Heart right ventricle (tissue), 16 donors: Measurements from ENCODE around the gene MSLN. TPM values are rescaled to one million over a fixed set of nuclear protein-coding genes. Genes with fewer than 3 reads are reported as not detected.

Experiments used
- ATAC-seq, 8 donors: fragments of 200-7000 bp; cut with Tn5 transposase; one replicate each; pipeline ENCODE4 v1.9.1; 2020; ENCODE audit warnings: mild to moderate bottlenecking in 8 of 8, moderate library complexity in 8 of 8, moderate number of reproducible peaks in 1 of 8
- DNase-seq, 2 donors: peaks; one replicate each; pipeline ENCODE4 v3.0.0-alpha.2; 2020
- H3K27ac ChIP-seq, 10 donors: fragments of 200-600 bp; sonication (generic) in 2 of 10; one replicate each; pipeline versions ENCODE4 v1.5.0 to v1.8.0; 2020 to 2022; ENCODE audit warnings: mild to moderate bottlenecking in 3 of 10
- H3K27me3 ChIP-seq, 7 donors: fragments of 200-600 bp; one replicate each; pipeline ENCODE4 v1.8.0; 2021 to 2022; ENCODE audit warnings: mild to moderate bottlenecking in 2 of 7
- H3K36me3 ChIP-seq, 9 donors: fragments of 200-600 bp; sonication (generic) in 1 of 9; one replicate each; pipeline versions ENCODE4 v1.5.0 to v1.8.0; 2020 to 2022; ENCODE audit warnings: mild to moderate bottlenecking in 2 of 9
- H3K4me1 ChIP-seq, 9 donors: fragments of 200-600 bp; sonication (generic) in 1 of 9; one replicate each; pipeline versions ENCODE4 v1.5.0 to v1.8.0; 2020 to 2022; ENCODE audit warnings: mild to moderate bottlenecking in 4 of 9
- H3K4me3 ChIP-seq, 10 donors: fragments of 200-600 bp; sonication (generic) in 2 of 10; one replicate each; pipeline versions ENCODE4 v1.5.0 to v1.8.0; 2020 to 2022; ENCODE audit warnings: mild to moderate bottlenecking in 7 of 10, moderate library complexity in 2 of 10
- H3K9me3 ChIP-seq, 11 donors: fragments of 200-600 bp in 10 of 11; sonication (generic) in 2 of 11; one replicate each; pipeline versions ENCODE4 v1.5.0 to v1.8.0; 2013 to 2022; ENCODE audit warnings: mild to moderate bottlenecking in 2 of 11, control low read depth in 1 of 11, moderate library complexity in 1 of 11
- WGBS, 2 donors: extraction: QIAGEN DNeasy Blood & Tissue Kit; methylation state at CpG; one replicate each; pipeline ENCODE4 v1.1.7; 2013; ENCODE audit warnings: inconsistent platforms in 1 of 2; 5-methylcytosine and 5-hydroxymethylcytosine counted together
- intact Hi-C, 10 donors: fragments of 100-400 bp; cut with DNase I; formaldehyde crosslinking; loops; one replicate each; pipeline versions ENCODE4 v1.11.1 to v1.14.2; 2022
- polyA plus RNA-seq, 2 donors: library from polyadenylated mRNA; stranded (reverse); fragments of 200-250 nt; gene quantifications; one replicate each; pipeline ENCODE4 v1.2.3, GENCODE V29; 2013
- total RNA-seq, 10 donors: library from RNA; stranded (reverse); fragmentation: NEBNext Ultra II Directional in 3 of 10; extraction: Animal tissue kit (Norgen Biotek cat#: 25700) in 3 of 10; gene quantifications; one replicate each; pipeline versions ENCODE4 v1.2.1 to v1.2.4, GENCODE V29; 2021 to 2023
- TF ChIP-seq, protein P1 (sequence below), 9 donors: fragments of 200-600 bp; sonication (generic) in 2 of 9; IDR thresholded peaks; one replicate each; pipeline versions ENCODE4 v1.5.0 to v1.8.0; 2021 to 2022; ENCODE audit warnings: antibody characterized with exemption in 9 of 9, mild to moderate bottlenecking in 5 of 9, moderate library complexity in 1 of 9
- donor health status: Arrhythmogenic right ventricular cardiomyopathy.
- donor health status: ischemic (EF 13 %, LVEDD 7.1; RV severe dilation, severe dysfunction).
- donor health status: healthy with polysubstance abuse.
- donor health status: DM: no; HTN: yes; CAD: no.
- donor health status: DM: no; HTN: no; CAD: no.
- donor health status: ischemic (EF 25% LVEDD 6.9; RV normal size, moderate dysfunction).
- donor health status: ischemic (EF 25% LVEDD 5.7; RV mildly dilated, moderate dysfunction).
- donor health status: healthy.
- donor health status: DM: yes; HTN: yes; CAD: no.
- donor health status: Ischemic cardiomyopathy.
- donor health status: ischemic (EF 35%, LVEDD 5.7; RV mildly dilated, moderate dysfunction).
- donor health status: nonischemic (EF 11% LVEDD 7.7; RV severe dilation, severe dysfunction).
- donor health status: DM: yes; HTN: yes; CAD: no.
- donor health status: PGD.
- donor health status: ischemic (EF 29% LVEDD 5.4; RV normal size, mild dysfunction).
- donor health status: nonischemic (EF 23%, LVEDD 6.1; RV moderate dilation, normal function).

The MSLN gene
- total and polyA plus RNA-seq, 12 donors: 0.09 to 4.0 (median 0.28) TPM; not detected in 8

DNA sequence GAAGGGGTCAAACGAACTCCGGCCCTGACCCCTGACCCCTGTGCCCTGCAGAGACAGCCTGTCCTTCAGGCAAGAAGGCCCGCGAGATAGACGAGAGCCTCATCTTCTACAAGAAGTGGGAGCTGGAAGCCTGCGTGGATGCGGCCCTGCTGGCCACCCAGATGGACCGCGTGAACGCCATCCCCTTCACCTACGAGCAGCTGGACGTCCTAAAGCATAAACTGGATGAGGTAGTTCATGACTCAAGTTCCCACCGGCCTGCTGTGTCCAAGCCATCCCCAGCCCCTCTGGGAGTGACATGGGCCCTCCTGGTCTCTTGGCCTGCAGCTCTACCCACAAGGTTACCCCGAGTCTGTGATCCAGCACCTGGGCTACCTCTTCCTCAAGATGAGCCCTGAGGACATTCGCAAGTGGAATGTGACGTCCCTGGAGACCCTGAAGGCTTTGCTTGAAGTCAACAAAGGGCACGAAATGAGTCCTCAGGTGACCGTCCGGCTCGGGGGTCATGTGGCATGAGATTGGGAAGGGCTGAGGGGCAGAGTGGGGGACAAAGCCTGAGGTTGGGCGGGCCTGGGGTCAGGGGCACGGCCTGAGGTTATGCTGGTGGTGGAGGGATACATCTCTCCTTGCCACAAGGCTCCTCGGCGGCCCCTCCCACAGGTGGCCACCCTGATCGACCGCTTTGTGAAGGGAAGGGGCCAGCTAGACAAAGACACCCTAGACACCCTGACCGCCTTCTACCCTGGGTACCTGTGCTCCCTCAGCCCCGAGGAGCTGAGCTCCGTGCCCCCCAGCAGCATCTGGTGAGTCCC, 5.7 kb downstream of the MSLN start:
- no peaks in the 10 kb centered on the region for H3K36me3 ChIP-seq
- no peak overlapping the region for H3K27ac ChIP-seq
- 86 to 90% methylated on average over 29 of the region's 29 CpGs for WGBS, 2 donors
- H3K27me3 ChIP-seq: peaks cover 7 to 27% (median 11%) of the 10 kb centered on the region in 7 donors
- H3K4me3 ChIP-seq: no peak overlapping the region
- H3K4me1 ChIP-seq: no peaks in the 10 kb centered on the region
- TF ChIP-seq, protein P1, sequence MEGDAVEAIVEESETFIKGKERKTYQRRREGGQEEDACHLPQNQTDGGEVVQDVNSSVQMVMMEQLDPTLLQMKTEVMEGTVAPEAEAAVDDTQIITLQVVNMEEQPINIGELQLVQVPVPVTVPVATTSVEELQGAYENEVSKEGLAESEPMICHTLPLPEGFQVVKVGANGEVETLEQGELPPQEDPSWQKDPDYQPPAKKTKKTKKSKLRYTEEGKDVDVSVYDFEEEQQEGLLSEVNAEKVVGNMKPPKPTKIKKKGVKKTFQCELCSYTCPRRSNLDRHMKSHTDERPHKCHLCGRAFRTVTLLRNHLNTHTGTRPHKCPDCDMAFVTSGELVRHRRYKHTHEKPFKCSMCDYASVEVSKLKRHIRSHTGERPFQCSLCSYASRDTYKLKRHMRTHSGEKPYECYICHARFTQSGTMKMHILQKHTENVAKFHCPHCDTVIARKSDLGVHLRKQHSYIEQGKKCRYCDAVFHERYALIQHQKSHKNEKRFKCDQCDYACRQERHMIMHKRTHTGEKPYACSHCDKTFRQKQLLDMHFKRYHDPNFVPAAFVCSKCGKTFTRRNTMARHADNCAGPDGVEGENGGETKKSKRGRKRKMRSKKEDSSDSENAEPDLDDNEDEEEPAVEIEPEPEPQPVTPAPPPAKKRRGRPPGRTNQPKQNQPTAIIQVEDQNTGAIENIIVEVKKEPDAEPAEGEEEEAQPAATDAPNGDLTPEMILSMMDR (IDR thresholded peaks at IDR 0.05): no peak
- ATAC-seq (no peak), DNase-seq (no peak)
- intact Hi-C loops: no loop called here
- H3K9me3 ChIP-seq: no peaks in the 10 kb centered on the region

DNA sequence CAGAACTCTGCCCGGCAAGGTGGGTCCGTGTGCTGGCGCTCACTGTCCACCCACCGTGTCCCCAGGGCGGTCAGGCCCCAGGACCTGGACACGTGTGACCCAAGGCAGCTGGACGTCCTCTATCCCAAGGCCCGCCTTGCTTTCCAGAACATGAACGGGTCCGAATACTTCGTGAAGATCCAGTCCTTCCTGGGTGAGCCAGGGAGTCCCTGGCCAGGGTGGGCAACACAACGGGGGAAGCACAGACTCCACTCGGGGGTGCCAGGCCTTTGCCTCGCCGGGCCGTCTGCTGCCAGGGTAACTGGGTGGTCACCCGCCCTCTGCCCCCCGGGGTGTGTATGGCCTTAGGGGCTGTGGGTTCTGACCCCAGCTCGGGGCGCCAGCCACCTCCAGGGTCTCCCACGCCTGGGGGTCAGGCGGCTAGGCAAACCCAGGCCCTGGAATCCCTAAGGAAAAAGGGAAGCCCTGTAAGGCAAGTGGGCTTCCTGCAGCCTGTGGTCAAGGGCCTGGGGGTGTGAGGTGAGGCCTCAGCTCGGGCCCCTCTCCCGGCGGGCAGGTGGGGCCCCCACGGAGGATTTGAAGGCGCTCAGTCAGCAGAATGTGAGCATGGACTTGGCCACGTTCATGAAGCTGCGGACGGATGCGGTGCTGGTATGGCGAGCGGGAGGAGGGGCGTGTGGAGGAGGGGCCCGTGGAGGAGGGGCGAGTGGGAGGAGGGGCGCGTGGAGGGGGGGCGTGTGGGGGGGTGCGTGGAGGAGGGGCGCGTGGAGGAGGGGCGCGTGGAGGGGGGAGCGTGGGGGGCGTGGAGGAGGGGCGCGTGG, 6.5 kb downstream of the MSLN start:
- Histone ChIP-seq H3K36me3 (no peaks in the 10 kb centered on the region), H3K27ac (no peak overlapping the region), H3K27me3 (peaks cover 5 to 19% (median 10%) of the 10 kb centered on the region in 7 donors), H3K4me1 (no peaks in the 10 kb centered on the region), H3K4me3 (no peak overlapping the region), H3K9me3 (no peaks in the 10 kb centered on the region)
- TF ChIP-seq, protein P1 (IDR thresholded peaks at IDR 0.05): no peak
- DNase-seq: no peak
- WGBS, 2 donors: 74 to 75% methylated on average over 35 to 39 of the region's 48 CpGs
- intact Hi-C loops: no loop called here
- no peak for ATAC-seq

DNA sequence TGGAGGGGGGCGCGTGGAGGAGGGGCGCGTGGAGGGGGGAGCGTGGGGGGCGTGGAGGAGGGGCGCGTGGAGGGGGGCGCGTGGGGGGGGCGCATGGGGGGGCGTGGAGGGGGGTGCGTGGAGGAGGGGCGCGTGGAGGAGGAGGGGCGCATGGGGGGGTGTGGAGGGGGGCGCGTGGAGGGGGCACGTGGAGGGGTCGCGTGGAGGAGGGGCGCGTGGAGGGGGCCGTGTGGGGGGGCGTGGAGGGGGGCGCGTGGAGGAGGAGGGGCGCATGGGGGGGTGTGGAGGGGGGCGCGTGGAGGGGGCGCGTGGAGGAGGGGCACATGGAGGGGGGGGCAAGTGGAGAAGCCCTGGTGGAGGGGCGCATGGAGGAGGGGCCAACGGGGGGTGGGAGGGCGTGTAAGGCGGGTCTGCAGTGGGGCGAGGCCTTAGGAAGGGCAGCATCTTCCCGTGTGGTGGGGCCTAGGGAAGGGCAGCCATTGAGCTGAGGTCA, 7.3 kb downstream of the MSLN start:
- H3K27me3 ChIP-seq: peaks cover 0 to 12% (median 5%) of the 10 kb centered on the region in 7 donors
- 41 to 75% methylated on average over 6 to 21 of the region's 38 CpGs for WGBS, 2 donors
- no peaks in the 10 kb centered on the region for H3K36me3 ChIP-seq

DNA sequence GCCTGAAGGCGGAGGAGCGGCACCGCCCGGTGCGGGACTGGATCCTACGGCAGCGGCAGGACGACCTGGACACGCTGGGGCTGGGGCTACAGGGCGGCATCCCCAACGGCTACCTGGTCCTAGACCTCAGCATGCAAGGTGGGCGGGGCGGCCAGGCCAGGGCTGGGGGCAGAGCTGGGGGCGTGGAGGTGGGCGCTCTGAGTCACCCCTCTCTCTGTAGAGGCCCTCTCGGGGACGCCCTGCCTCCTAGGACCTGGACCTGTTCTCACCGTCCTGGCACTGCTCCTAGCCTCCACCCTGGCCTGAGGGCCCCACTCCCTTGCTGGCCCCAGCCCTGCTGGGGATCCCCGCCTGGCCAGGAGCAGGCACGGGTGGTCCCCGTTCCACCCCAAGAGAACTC, 7.9 kb downstream of the MSLN start:
- Histone ChIP-seq H3K4me3 (no peak overlapping the region), H3K36me3 (no peaks in the 10 kb centered on the region), H3K27me3 (peaks cover 0 to 9% (median 0%) of the 10 kb centered on the region in 7 donors), H3K4me1 (no peaks in the 10 kb centered on the region), H3K9me3 (no peaks in the 10 kb centered on the region), H3K27ac (no peak overlapping the region)
- ATAC-seq: no peak
- TF ChIP-seq, protein P1 (IDR thresholded peaks at IDR 0.05): no peak
- WGBS, 2 donors: 67 to 77% methylated on average over 20 to 21 of the region's 21 CpGs
- no peak for DNase-seq
- intact Hi-C loops: no loop called here

More for the DNA sequence above, 7.3 kb downstream of the MSLN start:
- Histone ChIP-seq H3K9me3 (no peaks in the 10 kb centered on the region), H3K27ac (no peak overlapping the region), H3K4me1 (no peaks in the 10 kb centered on the region), H3K4me3 (no peak overlapping the region)
- no peak for ATAC-seq
- TF ChIP-seq, protein P1 (IDR thresholded peaks at IDR 0.05): no peak
- no peak for DNase-seq
- intact Hi-C loops: no loop called here
